B cell (primary cell): ENCODE data around the gene IPMK. TPM values are rescaled to one million over a fixed set of nuclear protein-coding genes. Genes with fewer than 3 reads are reported as not detected.

Source experiments
- ATAC-seq: fragments of 200-7000 bp; cut with Tn5 transposase; one replicate; pipeline ENCODE4 v1.10.0; 2021; ENCODE audit warnings: low read depth, mild to moderate bottlenecking, moderate number of reproducible peaks, moderate library complexity
- CTCF ChIA-PET: fragments of 350-600 bp; sonication (Branson Sonifier 250); formaldehyde crosslinking; loops from one replicate; lab custom pipeline; 2021; ENCODE audit warnings: antibody characterized with exemption, inconsistent platforms; lab: Charles Lee
- POLR2A ChIA-PET: fragments of 350-600 bp; sonication (Branson Sonifier 250); formaldehyde crosslinking; loops from one replicate; lab custom pipeline; 2021; ENCODE audit warnings: antibody characterized with exemption; lab: Charles Lee
- DNase-seq: peaks from one replicate; pipeline ENCODE4 v3.0.0; 2013
- H2AFZ ChIP-seq: 2 replicates; pipeline ENCODE4 v1.6.1; 2012; ENCODE audit warnings: mild to moderate bottlenecking, low read depth, low read length; ENCODE audit not compliant: insufficient read depth, poor library complexity, severe bottlenecking
- H3K27ac ChIP-seq, 2 donors: 1 replicate in 1 of 2; 2 replicates in 1 of 2; pipeline ENCODE4 v1.5.1; 2012 to 2013; ENCODE audit warnings: low read length in 2 of 2, mild to moderate bottlenecking in 2 of 2, moderate library complexity in 1 of 2
- H3K27me3 ChIP-seq, 4 experiments: fragments of 200-600 bp in 1 of 4; sonication (generic) in 1 of 4; replicated peaks in 1 of 4; 1 replicate in 2 of 4; 2 replicates in 2 of 4; pipeline versions ENCODE4 v1.6.1 to v1.7.0; 2013 to 2016; ENCODE audit warnings: low read length in 3 of 4, mild to moderate bottlenecking in 2 of 4, mixed read lengths in 1 of 4, moderate library complexity in 1 of 4; ENCODE audit not compliant: insufficient read depth in 4 of 4, control insufficient read depth in 3 of 4; ENCODE audit errors: control extremely low read depth in 1 of 4
- H3K36me3 ChIP-seq, 2 experiments: replicated peaks in 1 of 2; 1 replicate in 1 of 2; 2 replicates in 1 of 2; pipeline versions ENCODE4 v1.6.1 to v1.7.1; 2013; ENCODE audit warnings: low read length in 1 of 2; ENCODE audit not compliant: insufficient read depth in 2 of 2, control insufficient read depth in 1 of 2; ENCODE audit errors: control extremely low read depth in 1 of 2, extremely low read depth in 1 of 2
- H3K4me1 ChIP-seq, 2 donors: fragments of 200-600 bp in 1 of 2; sonication (generic) in 1 of 2; 1 replicate in 1 of 2; 2 replicates in 1 of 2; pipeline versions ENCODE4 v1.5.1 to v1.6.1; 2013 to 2017; ENCODE audit warnings: low read length in 2 of 2; ENCODE audit not compliant: control insufficient read depth in 2 of 2, insufficient read depth in 2 of 2
- H3K4me2 ChIP-seq: replicated peaks from 2 replicates; pipeline ENCODE3; 2012; ENCODE audit warnings: mild to moderate bottlenecking, low read depth, low read length; ENCODE audit not compliant: poor library complexity, severe bottlenecking
- H3K4me3 ChIP-seq, 5 experiments: fragments of 200-600 bp in 1 of 5; sonication (generic) in 1 of 5; 1 replicate in 3 of 5; 2 replicates in 2 of 5; pipeline versions ENCODE4 v1.5.1 to v1.7.0; 2011 to 2016; ENCODE audit warnings: low read length in 4 of 5, mild to moderate bottlenecking in 4 of 5, low read depth in 2 of 5, control low read depth in 1 of 5, moderate library complexity in 1 of 5; ENCODE audit not compliant: insufficient read depth in 1 of 5; ENCODE audit errors: control extremely low read depth in 1 of 5, extremely low read depth in 1 of 5
- H3K79me2 ChIP-seq: fragments of 200-600 bp; sonication (generic); one replicate; pipeline ENCODE4 v1.6.0; 2016; ENCODE audit warnings: low read length; ENCODE audit not compliant: control insufficient read depth, insufficient read depth
- H3K9ac ChIP-seq: fragments of 200-600 bp; sonication (generic); 2 replicates; pipeline ENCODE4 v1.6.1; 2017; ENCODE audit warnings: mild to moderate bottlenecking, low read length, moderate library complexity
- H3K9me3 ChIP-seq, 3 donors: one replicate each; pipeline versions ENCODE4 v1.6.1 to v1.7.1; 2013; ENCODE audit warnings: low read length in 2 of 3; ENCODE audit not compliant: control insufficient read depth in 2 of 3, insufficient read depth in 1 of 3; ENCODE audit errors: control extremely low read depth in 1 of 3
- H4K20me1 ChIP-seq: 2 replicates; pipeline ENCODE4 v1.6.0; 2012; ENCODE audit warnings: mild to moderate bottlenecking, low read length; ENCODE audit not compliant: insufficient read depth, control insufficient read depth, poor library complexity, severe bottlenecking
- H3K27ac Mint-ChIP-seq: one replicate; pipeline ENCODE4 v1.8.0; 2021; ENCODE audit warnings: mixed read lengths
- H3K27me3 Mint-ChIP-seq: one replicate; pipeline ENCODE4 v1.8.0; 2021; ENCODE audit warnings: mixed read lengths
- H3K4me1 Mint-ChIP-seq: one replicate; pipeline ENCODE4 v1.8.0; 2021; ENCODE audit warnings: mixed read lengths
- H3K4me3 Mint-ChIP-seq: one replicate; pipeline ENCODE4 v1.8.0; 2021; ENCODE audit warnings: mixed read lengths
- H3K9me3 Mint-ChIP-seq: one replicate; pipeline ENCODE4 v1.8.0; 2022; ENCODE audit warnings: mixed read lengths; ENCODE audit not compliant: insufficient read depth
- CTCF ChIP-seq: fragments of 200-600 bp; IDR thresholded peaks from one replicate; pipeline ENCODE4 v1.8.0; 2022; ENCODE audit warnings: antibody characterized with exemption, mild to moderate bottlenecking
- EZH2 ChIP-seq: IDR thresholded peaks from 2 replicates; pipeline ENCODE4 v1.6.1; 2012; ENCODE audit warnings: borderline replicate concordance, low read depth, mild to moderate bottlenecking, moderate library complexity, low read length; ENCODE audit not compliant: insufficient read depth, poor library complexity, severe bottlenecking
- WGBS: methylation state at CpG from one replicate; pipeline ENCODE4 v1.1.5; 2013; ENCODE audit warnings: missing lambda C conversion rate; ENCODE audit not compliant: insufficient coverage; 5-methylcytosine and 5-hydroxymethylcytosine counted together
- intact Hi-C: fragments of 100-400 bp; cut with micrococcal nuclease; formaldehyde crosslinking; loops from one replicate; pipeline ENCODE4 v1.10.0; 2022
- polyA plus RNA-seq: library from polyadenylated mRNA; depleted of rRNA; stranded (reverse); fragments of >200 nt; gene quantifications from 2 replicates; pipeline ENCODE4 v1.2.3, GENCODE V29; 2012
- total RNA-seq, 2 donors: library from RNA; stranded (reverse); fragments of 120-200 nt in 1 of 2; gene quantifications; 1 replicate in 1 of 2; 2 replicates in 1 of 2; pipeline versions ENCODE4 v1.2.3 to v1.2.4, GENCODE V29; 2013 to 2022

Gene IPMK
- total and polyA plus RNA-seq, 2 donors (not counting 1 experiment from before 2014, with no cell fraction given): 1.9 to 8.6 TPM

GRCh38 chr10:58177362-58177947 is 90.2 kb downstream of the IPMK start:
- Histone ChIP-seq H3K9me3 (no peaks in the 10 kb centered on the region), H4K20me1 (no peaks in the 10 kb centered on the region), H3K79me2 (no peaks in the 10 kb centered on the region), H3K4me2 (no peak overlapping the region), H3K4me1 (no peaks in the 10 kb centered on the region), H2AFZ (no peak overlapping the region), H3K36me3 (no peaks in the 10 kb centered on the region), H3K27me3 (no peaks in the 10 kb centered on the region), H3K4me3 (no peak overlapping the region), H3K9ac (no peak overlapping the region), H3K27ac (no peak overlapping the region)
- no peaks in the 10 kb centered on the region for H3K4me1 Mint-ChIP-seq
- no peak overlapping the region for H3K27ac Mint-ChIP-seq
- DNase-seq (peak; percentile 37), ATAC-seq (peak; percentile 31)
- ChIA-PET POLR2A (no interaction called here), CTCF (interaction anchor here (0.7 to 14.0 kb wide), 22 partner anchors 12 to 224 kb away, joined by 3 to 407 read pairs (median 4); partner anchors contain the start of genes CISD1 and TFAM)
- H3K4me3 Mint-ChIP-seq: no peak overlapping the region
- H3K9me3 Mint-ChIP-seq: no peaks in the 10 kb centered on the region
- TF ChIP-seq CTCF: peak; percentile 82
- TF ChIP-seq EZH2: no peak
- no CpG with 5 or more reads among the region's 3 CpGs for WGBS
- H3K27me3 Mint-ChIP-seq: no peaks in the 10 kb centered on the region
- intact Hi-C loops: loop anchor here (1.0 to 5.0 kb wide), 2 partner anchors 114 to 210 kb away; partner anchors contain the start of gene TFAM
